GM12873 (cell line): ENCODE data around the gene SETD6.

Experiments
- TF ChIP-seq, protein P1 (sequence below): IDR thresholded peaks from 2 replicates; pipeline ENCODE4 v1.5.1; 2012; ENCODE audit warnings: low read depth, mild to moderate bottlenecking, moderate library complexity, low read length, control low read depth; ENCODE audit not compliant: insufficient read depth; ENCODE audit errors: missing control alignments

Gene SETD6

DNA sequence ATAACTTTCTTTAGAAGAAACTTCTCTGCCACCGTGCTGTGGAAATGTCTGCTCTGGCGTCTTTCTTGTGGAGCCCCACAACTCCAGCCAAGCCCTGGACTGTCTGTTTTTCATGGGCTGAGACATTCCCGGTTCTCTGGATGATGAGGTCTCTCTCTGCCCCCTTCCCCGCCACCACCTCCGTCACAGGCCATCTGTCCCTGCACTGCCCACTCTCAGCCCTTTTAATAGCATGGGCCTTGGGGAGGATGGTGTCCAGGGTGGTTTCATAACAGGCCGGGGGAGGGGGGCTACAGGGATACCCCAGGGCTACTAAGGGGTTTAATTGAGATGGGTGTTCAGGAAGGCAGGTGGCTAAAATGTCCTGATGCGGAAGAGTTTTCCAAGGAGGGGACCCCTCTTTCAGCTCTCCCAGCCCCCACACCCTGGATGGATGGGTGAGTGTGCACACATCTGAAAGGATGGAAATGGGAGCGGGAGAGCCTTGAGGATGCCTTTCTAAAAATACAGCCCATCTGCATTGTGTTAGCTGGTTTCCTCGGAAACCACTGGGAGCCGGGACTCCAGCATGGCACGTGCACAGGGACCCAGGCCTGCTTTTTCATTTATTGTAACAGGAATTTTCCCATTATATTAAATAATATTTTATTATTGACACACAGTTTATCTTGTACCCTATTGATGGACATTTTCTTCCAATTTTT lies 30.0 kb upstream of the SETD6 start:
- TF ChIP-seq, protein P1, sequence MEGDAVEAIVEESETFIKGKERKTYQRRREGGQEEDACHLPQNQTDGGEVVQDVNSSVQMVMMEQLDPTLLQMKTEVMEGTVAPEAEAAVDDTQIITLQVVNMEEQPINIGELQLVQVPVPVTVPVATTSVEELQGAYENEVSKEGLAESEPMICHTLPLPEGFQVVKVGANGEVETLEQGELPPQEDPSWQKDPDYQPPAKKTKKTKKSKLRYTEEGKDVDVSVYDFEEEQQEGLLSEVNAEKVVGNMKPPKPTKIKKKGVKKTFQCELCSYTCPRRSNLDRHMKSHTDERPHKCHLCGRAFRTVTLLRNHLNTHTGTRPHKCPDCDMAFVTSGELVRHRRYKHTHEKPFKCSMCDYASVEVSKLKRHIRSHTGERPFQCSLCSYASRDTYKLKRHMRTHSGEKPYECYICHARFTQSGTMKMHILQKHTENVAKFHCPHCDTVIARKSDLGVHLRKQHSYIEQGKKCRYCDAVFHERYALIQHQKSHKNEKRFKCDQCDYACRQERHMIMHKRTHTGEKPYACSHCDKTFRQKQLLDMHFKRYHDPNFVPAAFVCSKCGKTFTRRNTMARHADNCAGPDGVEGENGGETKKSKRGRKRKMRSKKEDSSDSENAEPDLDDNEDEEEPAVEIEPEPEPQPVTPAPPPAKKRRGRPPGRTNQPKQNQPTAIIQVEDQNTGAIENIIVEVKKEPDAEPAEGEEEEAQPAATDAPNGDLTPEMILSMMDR, result no peak

DNA sequence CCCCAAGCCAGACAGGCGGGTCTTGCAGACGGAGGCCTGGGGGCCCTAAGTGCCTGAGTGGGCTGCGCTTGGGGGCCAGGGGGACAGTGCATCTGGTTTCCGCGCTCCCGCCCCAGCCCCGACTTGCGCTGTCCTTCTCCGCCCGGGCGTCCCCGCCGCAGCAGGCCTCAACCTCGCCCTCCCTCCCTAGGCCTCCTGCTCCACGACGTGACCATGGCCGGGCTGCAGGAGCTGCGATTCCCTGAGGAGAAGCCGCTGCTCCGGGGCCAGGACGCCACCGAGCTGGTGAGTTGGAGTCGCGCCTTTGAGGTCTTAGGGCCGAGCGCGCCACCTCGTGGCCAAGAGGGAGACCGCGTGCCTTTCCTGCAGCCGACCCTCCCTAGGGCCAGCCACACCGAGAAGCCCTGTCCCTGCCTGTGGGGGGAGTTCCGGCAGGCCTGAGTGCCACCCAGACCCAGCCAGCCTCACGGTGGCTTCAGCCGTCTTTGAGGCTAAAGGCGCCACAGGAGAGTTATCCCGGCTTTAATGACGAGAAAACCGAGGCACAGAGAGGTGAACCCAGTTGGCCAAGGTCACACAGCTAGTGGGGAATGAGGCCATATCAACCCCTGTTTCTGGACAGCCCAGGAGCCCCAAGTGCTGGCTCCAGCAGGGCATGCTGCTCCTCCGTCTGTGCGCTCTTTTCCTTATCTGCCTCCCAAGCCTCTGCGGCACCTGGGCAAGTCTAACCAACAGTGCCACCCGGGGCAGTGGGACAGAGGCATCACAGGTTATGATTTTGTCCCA lies 27.6 kb upstream of the SETD6 start:
- TF ChIP-seq, protein P1, result peak; percentile 92

DNA sequence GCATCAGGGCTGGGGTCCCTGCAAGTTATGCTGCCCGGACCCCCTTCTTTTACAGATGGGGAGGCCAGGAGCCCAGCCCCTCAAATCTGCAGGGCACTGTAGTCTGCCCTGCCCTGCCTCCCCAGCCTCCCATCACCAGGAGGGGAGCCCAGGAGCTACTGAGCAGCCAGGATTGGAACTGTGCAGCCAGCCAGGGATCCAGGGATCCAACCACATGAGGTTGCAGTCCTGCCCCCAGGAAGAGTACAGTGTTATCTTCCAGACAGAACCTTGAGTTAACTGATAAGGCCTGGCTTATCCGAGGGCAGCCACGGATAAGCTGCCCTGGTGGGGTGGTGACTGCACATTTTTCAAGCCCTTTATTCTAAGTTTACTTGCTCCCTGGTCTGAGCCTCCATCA lies 26.8 kb upstream of the SETD6 start:
- TF ChIP-seq, protein P1, result no peak

DNA sequence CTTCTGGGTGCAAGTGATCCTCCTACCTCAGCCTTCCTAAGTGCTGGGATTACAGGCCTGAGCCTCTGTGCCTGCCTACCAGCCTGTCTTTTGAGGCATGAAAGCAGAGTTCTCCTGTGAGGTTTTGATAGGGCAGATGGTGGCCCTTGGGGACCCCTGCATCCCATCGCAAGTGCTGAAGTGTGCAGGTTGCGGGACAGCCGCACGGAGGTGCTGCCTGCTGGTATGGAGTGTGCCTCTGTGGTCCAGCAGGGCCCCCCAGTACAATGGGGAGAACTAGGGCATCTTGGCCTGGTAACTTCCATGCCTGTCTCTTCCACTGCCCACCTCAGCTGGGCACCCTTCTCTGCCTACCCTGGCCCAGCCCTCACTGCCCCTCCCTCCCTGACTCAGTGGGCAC lies 25.3 kb upstream of the SETD6 start:
- TF ChIP-seq, protein P1, result no peak

DNA sequence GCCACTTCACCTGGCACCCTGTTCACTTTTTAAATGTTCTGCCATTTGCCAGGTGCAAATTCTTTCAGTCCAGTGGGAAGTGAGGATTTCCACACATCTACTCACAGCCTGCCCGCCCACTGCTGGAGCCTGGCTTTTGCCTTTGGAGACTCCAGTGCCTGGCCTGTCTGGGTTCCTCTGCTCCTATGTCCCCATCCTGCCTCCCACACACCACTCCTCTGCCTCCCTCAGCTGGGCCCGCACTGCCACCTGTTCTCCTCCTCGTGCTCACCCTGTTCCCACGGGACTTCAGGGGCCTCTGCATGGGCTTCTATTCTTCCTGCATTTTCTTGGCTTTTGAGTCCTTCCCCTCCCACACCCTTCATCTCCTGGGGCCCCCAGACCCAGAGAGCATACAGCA lies 23.3 kb upstream of the SETD6 start:
- TF ChIP-seq, protein P1, result no peak

DNA sequence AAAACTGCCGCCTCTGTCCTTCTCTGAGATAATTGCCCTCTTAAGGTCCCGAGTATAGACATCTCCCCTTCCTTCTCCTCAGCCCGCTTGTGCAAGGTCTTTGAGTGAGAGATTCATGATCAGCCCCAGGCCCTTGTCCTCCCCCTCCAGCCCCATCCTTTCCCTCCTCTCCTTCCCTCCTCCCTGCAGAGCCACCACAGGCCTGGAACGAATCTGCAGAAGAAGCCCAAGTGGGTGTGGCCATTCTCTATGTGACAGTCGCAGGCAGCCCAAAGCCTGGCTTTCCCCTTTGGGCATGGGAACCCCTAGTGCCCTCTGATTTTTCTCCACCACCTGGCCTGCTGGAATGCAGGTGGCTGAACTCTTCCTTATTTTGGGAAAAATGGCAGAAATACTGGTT lies 22.6 kb upstream of the SETD6 start:
- TF ChIP-seq, protein P1, result no peak

DNA sequence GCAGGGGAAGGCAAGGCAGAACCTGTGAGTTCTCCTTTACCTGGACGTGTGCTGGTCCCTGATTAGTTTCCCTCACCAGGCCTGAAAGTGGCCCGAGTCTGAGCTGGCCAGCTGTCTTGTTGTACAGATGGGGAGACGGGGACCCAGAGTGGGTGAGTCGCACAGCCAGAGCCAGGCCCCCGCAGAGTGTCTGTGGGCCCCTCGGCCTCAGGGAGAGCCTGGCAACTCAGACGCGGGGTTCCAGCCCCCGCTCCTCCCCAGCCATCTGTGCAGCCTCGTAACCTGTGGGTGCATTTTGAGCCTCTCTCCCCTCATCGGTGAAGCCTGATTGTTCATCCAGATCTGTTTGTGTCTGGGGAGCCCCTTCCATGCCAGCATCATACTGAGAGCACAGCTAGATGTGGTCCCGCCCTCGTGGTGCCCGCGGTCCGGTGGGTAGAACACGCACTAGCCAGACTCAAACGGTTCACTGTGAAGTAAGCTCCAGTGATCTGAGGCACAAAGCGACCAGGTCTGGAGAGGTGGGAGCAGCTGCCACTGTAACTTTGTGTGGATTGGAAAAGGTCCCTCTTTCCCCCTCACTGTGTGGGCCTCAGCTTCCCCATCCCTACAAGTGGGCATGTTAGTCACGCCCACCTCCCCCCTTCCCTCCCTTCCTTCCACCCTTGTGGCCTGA lies 21.4 kb upstream of the SETD6 start:
- TF ChIP-seq, protein P1, result no peak
